NCI-H446 (cell line): ENCODE results near the gene MAD1L1.

Experiments
- DNase-seq, 2 experiments: peaks; one replicate each; lab custom pipeline; 2025; lab: John Stamatoyannopoulos, UW

The MAD1L1 gene

DNA sequence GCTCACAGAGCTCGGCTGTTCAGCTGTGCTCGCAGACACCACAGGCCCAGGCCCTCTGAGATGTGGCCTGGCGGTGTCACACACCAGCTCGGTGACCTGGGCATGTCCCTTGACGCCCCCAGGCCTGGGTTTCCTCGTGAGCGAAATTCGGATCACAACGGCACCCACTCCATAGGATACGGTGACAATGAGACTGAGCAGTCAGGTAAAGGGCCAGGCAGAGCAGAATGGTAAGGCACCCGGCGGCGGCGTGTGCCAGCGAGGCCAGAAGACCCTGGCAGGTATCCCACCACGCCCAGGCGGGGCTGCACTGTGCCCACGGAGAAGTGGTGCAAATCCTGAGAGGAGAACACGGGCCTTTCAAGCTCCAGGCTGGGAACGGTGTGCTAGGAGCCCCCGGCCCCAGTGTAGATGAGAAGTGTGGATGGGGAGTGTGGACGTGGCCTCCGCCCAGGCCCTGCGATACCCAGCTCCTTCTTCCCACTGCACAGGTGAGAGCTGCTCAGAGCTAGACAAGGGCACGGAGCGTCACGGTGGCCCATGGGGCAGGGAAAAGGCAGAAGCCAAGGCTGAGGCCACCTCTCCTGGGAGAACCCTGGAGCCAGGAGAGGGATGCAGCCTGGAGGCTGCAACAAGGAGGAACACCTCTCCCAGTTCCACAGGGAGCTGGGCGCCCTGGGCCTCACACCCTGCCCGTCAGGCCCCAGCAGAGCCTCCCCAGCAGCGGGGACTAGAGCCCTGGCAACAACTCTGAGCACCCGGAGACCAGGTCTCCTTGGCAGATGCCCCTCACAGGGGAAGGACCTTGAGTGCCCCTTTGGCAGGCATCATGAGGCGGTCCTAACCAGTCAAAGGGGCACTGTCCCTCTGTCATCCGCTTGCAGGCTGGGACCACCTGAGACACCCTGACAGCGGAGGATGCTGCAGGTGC is 219.1 kb downstream of the MAD1L1 start:
- no peak for DNase-seq

DNA sequence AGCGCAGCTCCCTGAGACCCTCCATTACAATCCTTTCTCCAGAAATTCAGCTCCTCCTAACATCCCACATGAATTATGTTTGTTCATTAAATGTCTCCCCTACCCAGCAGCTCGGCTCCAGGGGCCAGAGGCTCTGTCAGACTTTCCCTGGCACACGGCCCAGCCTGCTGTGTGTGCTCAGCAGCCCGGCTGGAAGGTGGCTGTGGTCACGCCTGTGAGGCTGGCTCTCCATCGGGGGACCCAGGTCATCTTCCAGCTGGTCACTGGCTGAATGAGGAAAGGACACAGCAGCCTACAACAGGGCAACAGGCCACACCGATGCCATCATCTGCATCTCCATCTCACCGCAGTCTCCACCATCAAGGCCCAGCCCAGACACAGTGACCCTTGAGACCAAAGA is 219.8 kb downstream of the MAD1L1 start:
- DNase-seq: peak; percentile 37 to 70

DNA sequence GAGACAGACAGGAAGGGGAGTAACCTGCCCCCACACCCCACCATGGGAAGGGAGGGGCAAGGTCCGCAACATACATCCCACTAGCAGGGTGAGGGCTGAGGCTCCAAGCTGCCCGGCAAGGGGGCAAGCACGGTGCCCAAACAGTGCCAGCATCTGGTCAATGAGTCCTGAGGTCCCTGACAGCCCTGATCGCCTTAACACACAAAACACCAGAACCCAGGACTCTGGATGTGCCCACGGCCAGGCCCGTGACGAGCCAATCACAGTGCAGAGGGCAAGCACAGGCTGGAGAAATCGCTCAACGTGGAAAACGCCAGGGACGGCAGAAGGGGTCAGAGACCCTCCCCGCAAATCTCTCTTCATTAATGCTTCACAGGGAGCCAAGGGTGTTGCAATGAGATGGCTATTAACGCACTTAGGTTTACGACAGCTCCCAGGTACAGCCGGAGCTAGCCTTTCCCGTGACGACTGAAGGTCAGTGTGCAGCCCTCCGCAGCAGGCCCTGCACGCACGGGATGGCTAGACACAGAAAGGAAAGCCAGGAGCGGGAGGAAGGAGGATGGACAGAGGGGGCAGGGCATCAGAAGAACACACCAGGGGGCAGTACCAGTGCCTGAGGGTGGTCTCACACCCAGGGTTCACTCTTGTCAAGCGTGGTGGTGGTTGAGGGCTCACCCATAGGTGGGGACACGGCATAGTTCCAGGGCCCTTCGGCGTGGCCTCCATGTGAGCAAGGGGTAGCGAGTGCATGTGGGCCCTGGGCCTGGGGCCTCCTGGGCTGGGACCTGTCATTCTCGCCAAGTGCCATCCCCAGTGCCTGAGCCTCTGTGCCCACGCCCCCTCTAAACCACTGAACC is 220.5 kb downstream of the MAD1L1 start:
- no peak for DNase-seq

- no peak for DNase-seq
Measured at GRCh38 chr7:2011266-2012043, 221.3 kb downstream of the MAD1L1 start.

- no peak for DNase-seq
Measured at GRCh38 chr7:2010551-2011265, 222.0 kb downstream of the MAD1L1 start.

DNA sequence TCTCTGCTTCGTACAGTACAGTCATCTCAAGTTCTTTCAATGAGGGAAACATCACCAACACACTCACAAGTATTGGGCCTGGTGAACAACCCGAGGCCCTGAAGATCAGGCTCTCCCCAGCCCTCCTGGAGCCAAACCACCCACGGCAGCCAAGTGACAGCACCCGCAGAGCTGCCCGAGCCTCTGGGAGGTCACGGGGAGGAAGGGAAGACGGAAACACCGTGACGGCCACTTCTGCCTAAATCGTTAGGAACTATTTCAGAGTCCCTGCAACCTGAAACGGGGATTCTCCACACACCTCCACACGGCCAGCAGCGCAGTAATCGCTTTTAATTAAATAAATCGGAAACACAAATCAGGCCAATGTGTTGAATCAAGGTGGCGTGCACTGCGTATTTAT is 222.6 kb downstream of the MAD1L1 start:
- DNase-seq: no peak

DNA sequence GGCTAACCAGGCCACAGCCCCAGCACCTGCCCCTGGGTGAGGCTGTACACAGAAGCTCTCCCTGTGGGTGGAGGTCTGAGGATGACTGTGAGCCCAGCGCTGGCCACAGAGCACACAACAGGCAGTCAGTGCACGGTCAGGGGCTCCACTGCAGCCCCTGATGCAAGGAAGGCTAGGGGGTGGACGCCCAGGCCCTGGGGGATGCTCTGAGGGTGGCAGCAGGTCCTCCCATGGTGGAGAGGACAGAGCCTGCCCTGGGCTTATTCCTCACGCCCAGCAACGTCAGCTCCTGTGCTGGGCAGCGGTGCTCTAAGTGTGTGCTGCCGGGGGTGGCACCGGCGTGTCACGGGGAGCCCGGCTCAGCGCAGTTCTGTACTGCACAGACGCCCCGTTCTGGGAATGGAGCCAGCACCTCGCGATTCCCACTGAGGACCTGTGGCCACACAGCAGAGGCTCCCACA is 223.2 kb downstream of the MAD1L1 start:
- no peak for DNase-seq

DNA sequence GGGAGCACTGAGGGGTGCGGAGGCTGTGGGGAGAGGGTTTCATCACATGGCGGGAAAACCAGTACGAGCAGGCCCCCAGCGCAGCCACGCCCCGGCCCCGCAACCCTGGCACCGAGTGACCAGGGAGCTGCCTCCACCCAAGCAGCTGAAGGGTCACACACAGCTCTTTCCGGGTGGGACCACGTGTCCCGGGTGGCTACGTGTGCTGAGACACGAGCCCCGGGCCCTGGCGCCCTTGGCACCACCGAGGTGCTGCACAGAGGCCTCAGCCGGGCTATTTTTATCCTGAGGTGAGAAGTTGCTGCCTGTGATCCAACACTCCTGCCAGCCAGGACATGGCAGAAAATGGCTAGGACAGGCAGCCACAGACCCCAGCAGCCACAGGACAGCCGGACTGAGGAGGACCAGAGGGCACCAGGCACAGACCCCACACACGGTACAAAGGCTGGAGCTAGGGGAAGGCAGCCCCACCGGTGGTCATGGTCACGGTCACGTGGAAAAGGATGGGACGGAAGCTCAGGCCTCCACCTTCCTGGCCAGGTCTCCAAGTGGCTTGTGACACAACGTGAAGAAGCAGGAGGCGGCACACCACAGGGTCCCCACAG is 223.7 kb downstream of the MAD1L1 start:
- DNase-seq: no peak

- DNase-seq: no peak
Measured at GRCh38 chr7:2008101-2008935, 224.4 kb downstream of the MAD1L1 start.

GRCh38 chr7:2007551-2007950 is 225.2 kb downstream of the MAD1L1 start:
- no peak for DNase-seq

- DNase-seq: no peak
Measured at GRCh38 chr7:2006921-2007381, 225.8 kb downstream of the MAD1L1 start.

DNA sequence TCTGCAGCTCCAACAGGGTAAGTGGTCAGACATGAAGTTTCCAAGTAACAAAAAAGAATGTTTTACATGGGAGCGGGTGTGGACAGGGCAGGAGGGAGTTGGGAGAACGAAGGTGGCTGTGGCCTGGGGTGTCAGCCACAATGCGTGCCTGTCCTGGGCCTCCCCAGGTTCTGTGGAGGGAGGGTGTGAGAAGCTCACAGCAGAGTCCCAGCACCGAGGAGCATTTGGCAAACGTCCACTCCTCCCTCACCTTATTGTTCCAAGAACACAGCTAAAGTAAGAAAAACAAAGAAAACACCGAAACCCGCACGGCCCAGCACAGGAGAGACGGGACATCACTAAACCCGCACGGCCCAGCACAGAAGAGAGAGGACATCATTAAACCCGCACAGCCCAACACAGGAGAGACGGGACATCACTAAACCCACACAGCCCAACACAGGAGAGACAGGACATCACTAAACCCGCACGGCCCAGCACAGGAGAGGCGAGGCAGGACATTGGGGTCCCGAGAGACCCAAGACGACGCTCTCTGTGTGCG is 226.4 kb downstream of the MAD1L1 start:
- DNase-seq: no peak

- no peak for DNase-seq
Measured at GRCh38 chr7:2005786-2006185, 227.0 kb downstream of the MAD1L1 start.

GRCh38 chr7:2004841-2005725 is 227.7 kb downstream of the MAD1L1 start:
- DNase-seq: no peak

DNA sequence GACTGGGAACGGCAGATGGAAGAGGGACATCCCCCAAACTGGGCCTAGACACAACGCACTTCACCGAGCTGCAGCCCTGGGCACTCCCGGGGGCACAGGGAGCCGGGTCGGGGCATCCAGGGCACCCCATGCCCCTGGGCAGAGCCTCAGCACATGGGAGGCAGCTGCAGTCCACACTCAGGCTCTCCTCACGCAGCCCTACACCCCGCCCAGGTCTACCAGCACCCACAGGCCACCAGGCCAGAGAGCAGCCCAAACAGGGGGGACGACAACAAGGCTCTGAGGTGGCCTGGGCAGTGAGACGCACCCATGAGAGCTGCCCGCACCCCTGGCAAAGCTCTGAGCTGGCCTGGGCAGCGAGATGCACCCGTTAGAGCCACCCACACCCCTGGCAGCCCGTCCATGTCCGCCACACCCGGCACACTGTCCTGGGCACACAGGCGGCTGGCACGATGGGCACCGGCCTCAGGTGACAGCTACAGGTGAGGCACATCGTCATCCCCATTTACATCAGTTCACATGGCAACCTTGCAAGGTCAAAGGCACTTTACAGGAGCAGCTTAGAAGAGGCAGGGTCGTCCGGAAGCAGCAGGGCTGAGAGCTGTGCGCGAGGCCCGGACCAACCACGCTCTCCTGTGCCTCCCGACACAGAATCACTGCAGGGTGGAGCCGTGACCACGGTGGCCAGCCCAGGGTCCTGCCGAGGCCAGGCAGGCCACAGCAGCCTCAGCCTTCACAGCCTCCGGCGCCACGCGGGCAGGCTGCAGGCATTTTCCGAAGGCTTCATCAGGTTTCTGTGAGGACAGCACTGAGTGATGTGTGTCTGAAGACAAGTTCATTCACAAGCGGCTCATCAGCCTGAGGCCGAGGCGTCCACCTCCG is 228.6 kb downstream of the MAD1L1 start:
- no peak for DNase-seq

GRCh38 chr7:2003451-2003930 is 229.3 kb downstream of the MAD1L1 start:
- no peak for DNase-seq
